NCI-H2227 treated with DMSO at 0.1 percent for 48 hours (cell line): Measurements from ENCODE around the gene CTDSPL.
A peak's percentile ranks its signal among the peaks of the same experiment; 100 is the strongest.
"Not testable (repeated sequence)": the region's sequence is repeated elsewhere in the genome, so short reads cannot be mapped to it uniquely, and the experiment has no call there.

Experiments used
- DNase-seq: peaks from one replicate; lab custom pipeline; 2025; lab: John Stamatoyannopoulos, UW

The CTDSPL gene

GRCh38 chr3:37968813-37969595 is 107.3 kb downstream of the CTDSPL start:
- DNase-seq, result no peak

GRCh38 chr3:37969596-37970100 is 108.0 kb downstream of the CTDSPL start:
- no peak for DNase-seq

- no peak for DNase-seq
Measured at GRCh38 chr3:37970802-37971201, 109.1 kb downstream of the CTDSPL start.

GRCh38 chr3:37971467-37971866 is 109.8 kb downstream of the CTDSPL start:
- no peak for DNase-seq

- not testable (repeated sequence) for DNase-seq
Measured at GRCh38 chr3:37972056-37972455, 110.4 kb downstream of the CTDSPL start.

- DNase-seq, result no peak
Measured at GRCh38 chr3:37973246-37974054, 111.8 kb downstream of the CTDSPL start.

- peak; percentile 4 for DNase-seq
Measured at GRCh38 chr3:37974121-37975083, 112.7 kb downstream of the CTDSPL start.

GRCh38 chr3:37979541-37980461 is 118.1 kb downstream of the CTDSPL start:
- no peak for DNase-seq

- no peak for DNase-seq
Measured at GRCh38 chr3:37980462-37981347, 119.0 kb downstream of the CTDSPL start.

- DNase-seq, result no peak
Measured at GRCh38 chr3:37981348-37981664, 119.6 kb downstream of the CTDSPL start.

GRCh38 chr3:37982331-37982730 is 120.7 kb downstream of the CTDSPL start:
- DNase-seq, result no peak

GRCh38 chr3:37984051-37984450 is 122.4 kb downstream of the CTDSPL start:
- DNase-seq, result no peak

- no peak for DNase-seq
Measured at GRCh38 chr3:37984596-37984995, 122.9 kb downstream of the CTDSPL start.

- no peak for DNase-seq
Measured at GRCh38 chr3:37985637-37986320, 124.1 kb downstream of the CTDSPL start.

- DNase-seq, result no peak
Measured at GRCh38 chr3:37986479-37987314, 125.0 kb downstream of the CTDSPL start.

- DNase-seq, result no peak
Measured at GRCh38 chr3:37987315-37987697, 125.6 kb downstream of the CTDSPL start.

- DNase-seq, result no peak
Measured at GRCh38 chr3:37987751-37988179, 126.1 kb downstream of the CTDSPL start.

- DNase-seq, result not testable (repeated sequence)
Measured at GRCh38 chr3:37988376-37988775, 126.7 kb downstream of the CTDSPL start.
